Measurements from ENCODE around the gene CMSS1.

DNA sequence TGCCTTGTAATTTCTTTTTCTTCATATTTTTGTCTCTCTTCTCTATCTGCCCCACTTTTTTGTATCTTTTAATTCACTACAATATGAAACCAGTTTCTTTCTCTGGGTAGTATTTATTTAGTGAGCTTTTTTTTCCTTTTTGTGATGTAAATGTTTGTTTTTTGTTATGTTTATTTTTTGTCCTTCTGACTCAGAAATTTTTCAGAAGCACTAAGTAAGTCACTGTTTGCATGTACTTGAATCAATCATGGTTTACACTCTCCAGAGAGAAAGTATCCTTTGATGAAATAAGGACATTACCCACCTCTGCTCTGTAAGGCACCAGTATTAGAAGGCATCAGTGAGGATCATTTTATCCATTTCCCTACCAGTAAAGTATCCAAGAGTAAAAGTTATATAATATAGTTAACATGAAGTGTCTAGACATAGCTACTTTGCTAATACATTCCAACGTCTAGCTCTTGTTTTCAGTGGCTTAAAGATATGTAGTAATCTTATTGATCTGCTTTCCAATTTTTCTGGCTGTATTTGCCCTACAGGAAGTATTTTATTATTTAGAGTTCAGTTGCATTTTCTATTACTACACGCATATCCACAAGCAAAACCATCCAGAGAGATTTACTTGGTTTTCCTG, 271.2 kb downstream of the CMSS1 start:
- TF ChIP-seq CTCF (IDR thresholded peaks at IDR 0.05) (no peak), POLR2A (IDR thresholded peaks at IDR 0.05) (no peak)

All from right lobe of liver (tissue), 4 donors.